Measurements from ENCODE around the gene RAB13. TPM values are rescaled to one million over a fixed set of nuclear protein-coding genes. Genes with fewer than 3 reads are reported as not detected.

Gene RAB13
- total and polyA plus RNA-seq, 2 donors (not counting 1 experiment from before 2014, with no cell fraction given): 0.09 to 9.7 TPM

GRCh38 chr1:153962088-153963029 is 23.8 kb downstream of the RAB13 start:
- Histone ChIP-seq H3K9me3 (ENCODE audit: control extremely low read depth in 1 of 3, control insufficient read depth in 2 of 3, insufficient read depth in 1 of 3, low read length in 2 of 3) (no peaks in the 10 kb centered on the region), H3K9ac (ENCODE audit: low read length) (peak overlapping the region; percentile 84), H3K4me2 (replicated peaks; ENCODE audit: low read depth, low read length, poor library complexity, severe bottlenecking) (peak overlapping the region; percentile 85), H3K27ac (ENCODE audit: low read length in 2 of 2) (peak overlapping the region; percentile 85 to 95), H3K79me2 (ENCODE audit: control insufficient read depth, insufficient read depth, low read length) (peaks cover 71% of the 10 kb centered on the region), H2AFZ (ENCODE audit: insufficient read depth, low read depth, low read length, poor library complexity, severe bottlenecking) (peak overlapping the region; percentile 91), H4K20me1 (ENCODE audit: control insufficient read depth, insufficient read depth, low read length, poor library complexity, severe bottlenecking) (peaks cover 11% of the 10 kb centered on the region), H3K4me3 (ENCODE audit: control extremely low read depth in 1 of 5, extremely low read depth in 1 of 5, insufficient read depth in 1 of 5, low read depth in 2 of 5, low read length in 4 of 5) (peak overlapping the region; percentile 64 to 89 (median 86)), H3K36me3 (replicated peaks in 1 of 2; ENCODE audit: control extremely low read depth in 1 of 2, control insufficient read depth in 1 of 2, extremely low read depth in 1 of 2, insufficient read depth in 2 of 2, low read length in 1 of 2) (peaks cover 0 to 12% of the 10 kb centered on the region in 2 experiments), H3K4me1 (ENCODE audit: control insufficient read depth in 2 of 2, insufficient read depth in 2 of 2, low read length in 2 of 2) (peaks cover 45 to 51% of the 10 kb centered on the region in 2 donors), H3K27me3 (replicated peaks in 1 of 4; ENCODE audit: control extremely low read depth in 1 of 4, control insufficient read depth in 3 of 4, insufficient read depth in 4 of 4, low read length in 3 of 4) (no peaks in the 10 kb centered on the region)
- POLR2A ChIA-PET: interaction anchor here (1.4 to 9.2 kb wide), 6 partner anchors 9 to 28 kb away, joined by 5 to 115 read pairs (median 11); partner anchors contain the start of genes DENND4B, JTB, RAB13 and RPS27
- H3K4me3 Mint-ChIP-seq: peak overlapping the region; percentile 83
- DNase-seq (no peak), ATAC-seq (ENCODE audit: low read depth) (no peak)
- intact Hi-C loops (cut with micrococcal nuclease): loop anchor here (1.0 kb wide), 2 partner anchors 15 to 16 kb away; partner anchors contain the start of genes DENND4B and JTB
- H3K27ac Mint-ChIP-seq: peak overlapping the region; percentile 85
- H3K27me3 Mint-ChIP-seq: no peaks in the 10 kb centered on the region
- CTCF ChIA-PET: interaction anchor here (1.0 to 7.5 kb wide), 5 partner anchors 9 to 165 kb away, joined by 3 to 65 read pairs (median 9); partner anchors contain the start of genes DENND4B and RAB13
- TF ChIP-seq EZH2 (IDR thresholded peaks at IDR 0.05; ENCODE audit: borderline replicate concordance, insufficient read depth, low read depth, low read length, poor library complexity, severe bottlenecking): no peak
- no peak for TF ChIP-seq CTCF (IDR thresholded peaks at IDR 0.05)
- H3K4me1 Mint-ChIP-seq: peaks cover 60% of the 10 kb centered on the region
- H3K9me3 Mint-ChIP-seq (ENCODE audit: insufficient read depth): no peaks in the 10 kb centered on the region
- 62% methylated on average over 10 of the region's 16 CpGs for WGBS (ENCODE audit: insufficient coverage)
